Stimulated activated CD4-positive, alpha-beta T cell treated with anti-CD3 and anti-CD28 coated beads, TNF-alpha, amount 100 ng/mL, for 24 hours (primary cell): ENCODE measurements around the gene CST5.
"Not testable (repeated sequence)": the region's sequence is repeated elsewhere in the genome, so short reads cannot be mapped to it uniquely, and the experiment has no call there.

ENCODE experiments used
- DNase-seq, 3 experiments: peaks; one replicate each; pipeline ENCODE4 v3.0.0-alpha.2; 2020; ENCODE audit warnings: low read depth in 3 of 3

CST5 gene

DNA sequence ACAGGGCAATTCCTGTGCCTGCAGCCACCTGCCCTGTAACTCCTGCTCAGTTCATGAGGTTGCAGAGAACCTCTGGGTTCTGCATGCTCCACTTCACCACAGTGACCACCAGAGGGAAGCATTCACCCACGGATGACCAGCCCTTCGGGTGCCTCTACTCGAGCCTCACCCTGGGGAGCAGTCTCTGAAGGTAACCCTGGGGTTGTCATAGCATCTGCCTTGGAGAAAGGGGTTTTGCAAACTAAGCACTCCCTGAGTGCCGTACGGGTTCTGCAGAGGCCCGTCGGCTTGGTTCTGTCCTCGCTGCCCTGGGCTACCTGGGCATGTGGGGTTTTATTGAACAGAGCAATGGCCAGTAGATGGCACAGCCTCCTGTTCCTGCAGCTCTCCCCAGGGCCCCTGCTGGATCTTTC is 10.2 kb upstream of the CST5 start:
- peak; percentile 11 to 50 (median 41) for DNase-seq

DNA sequence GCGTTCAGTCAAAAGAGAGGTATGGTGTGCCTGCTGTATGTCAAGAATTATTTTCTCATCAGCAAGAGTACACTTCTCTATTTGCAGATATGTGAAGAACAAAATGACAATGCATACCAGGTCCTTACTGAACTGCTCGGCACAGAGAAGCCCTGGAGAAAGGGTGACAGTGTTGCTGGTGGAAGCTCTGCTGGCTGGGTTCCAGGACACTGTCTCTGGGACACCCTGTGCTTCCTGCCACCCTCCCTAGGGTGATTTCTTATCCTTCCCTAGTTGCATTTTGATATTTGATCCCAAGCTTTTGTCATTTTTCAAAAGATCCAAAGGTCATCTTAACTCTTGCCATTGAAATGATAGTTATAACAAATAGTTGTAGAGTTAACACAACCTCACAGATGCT is 8.3 kb upstream of the CST5 start:
- DNase-seq = no peak

DNA sequence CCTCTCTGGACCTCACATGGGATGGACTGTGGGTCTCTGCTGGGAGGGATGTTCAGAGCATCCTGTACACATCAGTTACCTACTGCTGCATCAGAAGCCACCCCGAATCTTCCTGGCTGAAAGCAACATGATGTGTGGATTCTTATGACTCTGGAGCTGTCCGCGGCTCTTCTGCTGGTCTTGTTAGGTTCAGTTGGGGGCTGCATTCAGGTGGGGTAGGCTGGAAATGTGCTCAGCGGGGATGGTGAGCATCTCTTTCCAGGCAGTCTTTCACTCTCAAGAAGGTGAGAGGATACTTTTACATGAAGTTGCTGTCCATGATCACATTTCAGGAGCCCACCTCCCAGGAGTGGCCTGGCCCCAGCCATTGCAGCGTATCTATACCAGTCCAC is 5.2 kb upstream of the CST5 start:
- DNase-seq = no peak

DNA sequence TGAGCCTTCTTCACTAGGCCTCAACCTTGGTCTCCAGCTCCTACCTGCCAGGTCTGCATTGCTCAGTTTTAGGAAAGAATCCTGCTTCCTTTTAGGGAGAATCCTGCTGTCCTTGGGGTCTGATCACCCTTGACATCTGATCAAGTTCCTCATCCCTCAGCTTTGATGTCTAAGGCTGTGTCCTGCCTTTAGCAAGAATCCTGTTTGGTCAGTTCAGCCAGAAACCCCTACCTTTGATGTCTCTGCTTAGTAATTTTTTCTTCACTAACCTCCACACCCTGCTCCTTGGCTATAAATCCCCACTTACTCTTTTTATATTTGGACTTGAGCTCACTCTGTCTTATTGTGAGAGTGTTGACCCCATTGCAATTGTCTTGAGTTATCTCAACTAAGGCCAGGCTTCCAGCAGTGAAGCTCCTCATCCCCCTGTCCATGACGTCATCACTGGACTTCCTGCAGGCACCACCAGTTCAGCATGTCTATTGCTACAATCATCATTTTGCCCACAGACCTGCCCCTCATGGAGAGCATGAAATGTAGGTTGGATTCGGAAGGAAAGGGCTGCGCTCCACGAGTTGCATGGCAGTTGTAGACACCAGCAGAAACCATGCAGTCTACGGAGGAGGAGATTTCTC is 4.7 kb upstream of the CST5 start:
- DNase-seq = no peak

DNA sequence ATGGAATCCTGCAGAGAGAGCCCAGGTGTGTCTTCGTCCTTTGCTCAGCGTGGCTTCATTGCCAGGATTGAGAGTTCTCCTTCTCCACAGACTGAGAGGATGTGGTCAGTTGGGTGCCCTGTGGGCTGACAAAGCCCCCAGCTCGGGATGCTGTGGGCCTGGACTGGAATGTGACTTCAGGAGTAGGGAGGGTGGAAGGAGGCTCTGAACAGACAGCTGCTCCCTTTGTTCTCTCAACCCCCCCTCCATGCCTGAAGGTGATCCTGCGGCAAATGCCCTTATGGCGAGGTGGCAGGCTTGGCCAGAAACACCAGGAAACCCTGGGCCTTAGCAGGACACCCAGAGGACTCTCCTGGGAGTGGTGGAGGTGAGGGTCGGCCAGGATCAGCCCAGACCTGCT is 1.8 kb upstream of the CST5 start:
- DNase-seq = no peak

DNA sequence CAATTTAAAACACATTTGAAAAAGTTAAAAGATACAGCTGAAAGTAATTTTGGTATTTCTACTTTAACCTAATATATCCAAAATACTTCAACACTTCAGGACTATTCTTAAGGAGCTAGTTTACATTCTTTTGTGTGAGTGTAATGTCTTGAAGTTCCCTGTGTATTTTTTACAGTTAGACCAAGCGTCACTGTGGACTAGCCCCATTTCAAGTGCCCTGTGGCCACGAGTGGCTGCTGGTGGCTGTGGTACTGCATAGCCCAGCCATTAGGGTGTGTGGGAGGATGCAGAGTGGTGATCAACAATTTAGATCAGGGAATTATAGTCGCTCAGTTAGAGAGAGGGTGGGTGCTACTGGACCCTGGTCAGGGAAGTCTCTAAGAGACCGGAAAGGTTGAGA is 869 bp upstream of the CST5 start:
- no peak for DNase-seq

DNA sequence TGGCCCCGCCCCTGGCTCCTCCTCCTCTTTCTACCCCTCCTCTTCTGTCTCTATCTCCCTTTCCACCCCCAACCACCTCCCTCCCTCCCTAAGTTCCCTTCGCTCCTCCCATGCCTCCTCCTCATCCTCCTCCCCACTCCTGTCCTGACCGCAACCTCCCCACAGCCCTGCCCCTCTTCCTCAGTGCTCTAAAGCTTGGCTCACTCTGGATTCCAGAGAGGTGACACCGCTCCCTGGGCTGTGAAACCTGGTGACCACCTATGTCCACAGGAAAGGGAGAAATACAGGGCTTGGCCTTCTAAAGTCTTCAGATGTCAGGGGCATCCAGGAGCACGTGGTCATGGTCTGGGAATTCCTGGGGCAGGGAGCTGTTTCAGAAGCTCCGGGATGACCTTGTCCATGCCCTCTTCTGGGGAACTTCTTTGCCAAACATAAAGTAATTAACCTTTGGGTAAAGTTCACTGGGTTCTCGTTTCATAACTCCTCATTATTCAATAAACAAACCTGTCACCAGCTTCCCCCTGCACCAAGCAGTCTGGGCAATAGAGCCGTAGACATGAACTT is 345 bp upstream of the CST5 start:
- no peak for DNase-seq

DNA sequence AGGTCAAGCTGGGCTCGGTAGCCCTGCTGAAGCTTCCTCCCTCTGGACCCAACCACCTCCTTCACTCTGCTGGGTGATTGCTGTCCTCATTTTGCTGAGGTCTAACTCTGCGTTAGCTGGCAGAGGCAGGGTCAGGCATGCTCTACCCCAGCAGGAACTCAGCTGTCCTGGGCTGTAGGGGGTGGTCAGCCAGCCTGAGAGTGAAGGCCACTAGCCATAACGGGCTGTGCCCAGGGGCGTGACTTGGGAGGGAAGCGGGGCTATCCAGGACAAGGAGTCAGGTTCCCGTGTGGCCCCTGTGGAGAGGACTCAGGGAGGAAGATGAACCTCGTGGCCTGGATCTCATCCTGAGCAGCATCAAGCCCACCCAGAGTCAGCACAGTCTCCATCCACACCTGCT is 761 bp downstream of the CST5 start:
- DNase-seq = no peak

DNA sequence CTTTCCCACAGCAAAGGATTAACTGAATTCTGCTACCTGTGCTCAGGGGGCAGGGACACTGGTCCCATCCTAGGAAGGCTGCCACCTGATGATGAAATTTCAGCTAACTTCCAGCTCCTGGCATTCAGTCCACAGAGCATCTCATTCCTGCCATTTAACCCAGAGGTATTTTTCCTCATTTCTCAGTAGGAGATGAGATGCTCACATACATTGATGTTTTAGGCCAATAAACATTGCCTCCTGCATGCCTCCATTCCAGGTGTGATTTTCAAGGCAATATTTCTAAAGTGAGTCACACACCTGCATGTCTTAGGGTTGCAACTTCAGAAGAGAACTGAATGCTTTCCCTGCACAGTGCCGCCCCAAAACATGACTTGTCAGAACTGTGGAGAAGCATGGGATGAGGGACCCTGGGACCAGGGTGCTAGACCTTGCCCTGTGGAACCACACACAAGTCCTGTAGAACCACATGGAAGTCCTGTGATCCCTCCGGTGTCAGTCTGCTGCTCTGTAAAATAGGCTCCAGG is 1.5 kb downstream of the CST5 start:
- not testable (repeated sequence) for DNase-seq

DNA sequence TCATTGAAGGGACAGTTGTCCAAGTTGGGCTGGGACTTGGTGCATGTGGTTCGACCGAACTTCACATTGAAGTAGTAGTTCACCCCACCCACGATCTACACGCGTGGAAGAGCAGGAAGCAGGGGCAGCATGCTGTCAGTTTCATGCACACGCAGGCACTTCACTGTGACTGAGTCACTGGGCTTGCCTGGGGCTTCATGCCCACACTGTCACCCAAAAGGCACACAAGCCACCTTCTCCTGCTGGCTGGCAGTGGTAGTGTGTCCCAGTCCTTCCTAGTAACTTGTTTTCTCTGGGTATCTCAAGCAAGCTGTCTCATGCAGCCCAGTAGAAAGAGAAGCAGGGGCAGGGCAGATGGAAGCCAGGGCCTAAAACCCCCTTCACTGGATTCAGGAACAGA is 2.0 kb downstream of the CST5 start:
- no peak for DNase-seq

DNA sequence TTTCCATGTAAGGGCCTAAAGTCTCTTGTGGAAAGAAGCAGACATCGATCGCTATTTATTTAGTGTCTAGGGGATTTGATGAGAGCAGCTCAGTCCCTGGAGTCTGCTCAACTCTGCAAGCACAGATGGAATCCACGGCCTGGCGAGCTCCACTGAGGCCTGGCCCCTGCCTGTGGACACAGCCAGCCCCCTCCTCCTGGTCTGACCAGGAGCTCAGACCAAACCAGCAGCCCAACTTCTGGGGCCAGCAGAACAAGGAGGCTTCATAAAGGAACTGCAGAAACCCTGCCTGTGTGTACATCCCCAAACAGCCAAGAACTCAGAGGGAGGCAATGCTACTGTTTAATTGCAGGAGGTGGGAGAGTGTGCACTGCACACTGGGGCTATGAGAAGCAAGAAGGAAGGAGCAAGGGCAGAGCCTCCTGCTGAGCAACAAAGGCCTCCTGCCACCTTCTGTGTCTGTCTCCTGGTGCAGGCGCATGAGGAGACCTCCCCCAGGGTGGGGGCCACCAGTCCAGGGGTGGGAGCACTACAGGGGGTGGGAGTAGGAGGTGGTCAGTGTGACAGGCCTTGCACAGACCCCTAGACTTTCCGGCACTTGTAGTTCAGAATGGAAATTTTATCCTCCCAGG is 3.8 kb downstream of the CST5 start:
- DNase-seq = no peak

DNA sequence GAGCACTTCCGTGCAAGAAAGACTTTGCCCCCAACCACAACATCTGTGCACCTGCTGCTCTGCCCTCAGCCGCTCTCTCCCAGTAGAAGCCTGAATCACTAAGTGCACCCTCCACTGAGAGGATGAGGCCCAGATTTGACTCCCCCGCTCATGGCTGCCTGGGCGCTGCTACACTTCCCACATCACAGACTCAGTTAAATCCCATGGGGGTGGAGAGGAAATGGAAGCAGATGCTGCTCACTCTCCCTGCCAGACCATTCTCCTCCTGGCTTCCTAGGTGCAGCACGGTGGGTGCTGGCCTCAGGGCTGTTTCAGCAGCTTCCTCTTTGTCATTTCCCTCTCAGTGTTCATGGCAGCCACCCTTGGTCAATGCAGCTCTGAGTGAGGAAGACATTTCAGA is 4.8 kb downstream of the CST5 start:
- no peak for DNase-seq

DNA sequence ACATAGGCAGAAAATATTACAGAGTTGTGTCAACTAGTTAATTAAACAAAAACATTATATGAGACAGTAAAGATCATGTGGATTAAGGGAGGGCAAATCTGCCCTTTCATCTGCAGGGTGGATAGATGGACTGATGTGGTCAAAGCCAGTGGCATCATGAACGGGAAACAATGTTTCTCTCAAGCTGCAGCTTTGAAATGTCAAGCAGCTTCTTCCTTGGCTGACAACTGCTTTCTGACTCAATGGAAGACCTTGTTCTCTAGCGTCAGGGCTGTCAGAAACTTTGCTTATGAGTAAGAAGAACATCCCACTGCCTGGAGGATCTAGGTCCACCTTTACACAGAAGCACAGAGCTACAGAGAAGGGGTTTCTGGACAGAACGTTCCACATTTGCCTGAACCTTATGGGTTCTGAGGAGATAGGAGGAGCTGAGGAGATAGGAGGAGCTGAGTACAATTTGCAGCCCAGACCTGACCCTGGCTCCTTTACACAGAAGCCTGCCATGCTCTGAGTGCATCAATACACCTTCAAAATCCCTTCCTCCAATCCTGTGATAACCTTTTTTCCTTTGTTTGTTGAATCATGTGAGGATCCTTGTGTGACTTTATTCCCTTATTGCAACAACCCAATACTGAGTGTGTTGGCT is 6.1 kb downstream of the CST5 start:
- no peak for DNase-seq

DNA sequence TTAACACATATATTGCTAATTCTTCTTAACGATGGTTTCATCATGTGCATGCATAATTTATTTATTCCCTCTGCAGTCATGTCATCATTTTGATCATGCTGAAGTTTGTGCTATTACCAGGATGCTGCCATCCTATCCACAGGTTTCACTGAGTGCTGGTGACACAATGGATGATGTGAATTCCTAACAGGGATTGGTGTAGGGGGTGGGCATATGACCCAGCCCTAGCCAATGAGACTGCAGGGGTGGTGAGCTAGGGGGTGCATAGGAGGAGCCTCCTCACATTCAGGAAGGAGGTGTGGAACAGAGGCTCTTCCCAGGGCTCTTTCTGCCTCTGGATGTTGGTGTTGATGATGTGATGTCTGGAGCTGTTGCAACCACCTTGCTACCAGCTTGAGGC is 7.5 kb downstream of the CST5 start:
- DNase-seq = no peak

DNA sequence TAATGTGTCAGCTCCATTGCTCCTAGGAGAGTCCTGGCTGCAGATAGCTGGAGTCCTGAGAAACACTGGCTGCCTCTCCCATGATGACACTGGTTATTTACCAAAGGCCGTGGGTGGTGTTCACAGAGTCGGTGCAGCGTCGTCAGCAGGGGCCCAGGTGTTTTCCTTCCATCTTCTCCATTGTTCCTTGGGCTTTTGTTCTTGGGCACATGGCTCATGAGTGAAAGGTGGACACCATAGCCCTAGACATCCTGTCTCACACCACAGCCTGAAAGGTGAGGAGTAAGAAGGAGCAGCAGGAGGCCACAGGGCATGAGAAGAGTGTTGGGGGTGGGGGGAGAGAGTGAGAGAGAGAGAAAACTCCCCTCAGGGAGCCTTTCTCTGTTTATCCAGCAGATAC is 9.1 kb downstream of the CST5 start:
- no peak for DNase-seq

DNA sequence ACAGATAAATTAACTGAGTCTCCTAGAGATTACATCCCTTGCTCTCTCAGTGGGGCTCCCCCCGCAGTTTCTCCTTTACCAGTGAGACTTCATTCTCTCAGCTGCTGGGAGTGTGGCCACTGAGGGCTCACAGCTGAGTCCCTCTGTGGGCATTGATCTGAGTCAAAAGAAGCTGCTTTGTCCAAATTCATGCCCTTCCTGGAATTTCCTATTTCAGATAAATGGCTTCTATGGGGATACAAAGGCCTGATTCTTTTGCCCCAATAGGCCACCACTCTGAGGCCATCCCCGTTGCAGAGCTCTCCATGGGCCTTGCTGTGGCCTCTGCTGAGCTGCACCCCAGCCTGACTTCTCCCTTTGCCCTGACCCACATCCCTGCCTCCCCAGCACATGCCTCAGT is 10.0 kb downstream of the CST5 start:
- DNase-seq = no peak

DNA sequence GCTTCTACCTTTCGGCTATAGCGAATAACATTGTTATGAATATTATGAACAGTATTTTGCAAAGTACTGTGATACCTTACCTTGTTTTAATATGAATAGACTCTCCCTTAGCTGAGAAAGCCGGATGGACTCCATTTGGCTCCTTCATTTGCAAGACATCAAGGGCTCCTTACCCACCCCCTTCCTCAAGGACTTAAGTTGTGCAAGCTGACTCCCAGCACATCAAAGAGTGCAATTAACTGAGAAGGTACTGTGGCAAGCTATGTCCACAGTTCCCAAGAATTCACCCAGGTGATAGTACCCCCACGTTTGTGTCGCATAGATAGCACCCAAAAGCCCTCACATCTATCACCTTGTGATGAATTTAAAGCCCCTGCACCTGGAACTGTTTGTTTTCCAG is 11.2 kb downstream of the CST5 start:
- no peak for DNase-seq

DNA sequence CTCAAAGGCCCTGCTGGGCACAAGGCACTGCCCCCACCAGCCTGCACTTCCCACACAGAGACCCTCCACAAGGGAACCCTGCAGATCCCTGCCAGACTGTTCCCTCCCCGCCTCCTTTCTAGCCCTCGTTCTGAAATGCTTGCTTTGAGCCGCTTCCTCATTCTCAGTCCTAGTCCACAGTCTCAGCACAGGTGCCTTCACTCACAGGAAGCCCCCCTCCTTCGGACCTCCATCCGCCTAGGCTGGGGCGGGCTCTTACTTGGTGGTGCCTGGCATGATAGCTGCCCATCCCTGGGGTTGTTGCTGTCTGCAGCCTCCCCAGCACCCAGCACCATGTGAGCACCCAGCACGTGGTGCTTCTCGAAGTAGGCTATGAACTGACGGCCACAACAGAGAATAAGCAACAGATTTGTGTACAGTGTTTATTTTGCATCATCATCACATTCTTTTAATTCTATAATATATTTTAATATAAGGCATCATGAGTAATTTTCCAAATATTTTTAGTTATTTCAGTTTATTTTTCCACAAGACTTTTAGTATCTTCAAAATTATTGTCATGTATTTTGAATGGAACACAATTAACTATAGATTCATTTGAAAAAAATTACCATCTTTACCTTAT is 12.3 kb downstream of the CST5 start:
- DNase-seq = no peak

DNA sequence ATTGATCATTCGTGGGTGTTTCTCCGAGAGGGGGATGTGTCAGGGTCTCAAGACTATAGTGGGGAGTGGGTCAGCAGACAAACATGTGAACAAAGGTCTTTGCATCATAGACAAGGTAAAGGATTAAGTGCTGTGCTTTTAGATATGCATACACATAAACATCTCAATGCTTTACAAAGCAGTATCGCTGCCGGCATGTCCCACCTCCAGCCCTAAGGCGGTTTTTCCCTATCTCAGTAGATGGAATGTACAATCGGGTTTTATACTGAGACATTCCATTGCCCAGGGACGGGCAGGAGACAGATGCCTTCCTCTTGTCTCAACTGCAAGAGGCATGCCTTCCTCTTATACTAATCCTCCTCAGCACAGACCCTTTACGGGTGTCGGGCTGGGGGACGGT is 18.8 kb downstream of the CST5 start:
- DNase-seq = not testable (repeated sequence)

DNA sequence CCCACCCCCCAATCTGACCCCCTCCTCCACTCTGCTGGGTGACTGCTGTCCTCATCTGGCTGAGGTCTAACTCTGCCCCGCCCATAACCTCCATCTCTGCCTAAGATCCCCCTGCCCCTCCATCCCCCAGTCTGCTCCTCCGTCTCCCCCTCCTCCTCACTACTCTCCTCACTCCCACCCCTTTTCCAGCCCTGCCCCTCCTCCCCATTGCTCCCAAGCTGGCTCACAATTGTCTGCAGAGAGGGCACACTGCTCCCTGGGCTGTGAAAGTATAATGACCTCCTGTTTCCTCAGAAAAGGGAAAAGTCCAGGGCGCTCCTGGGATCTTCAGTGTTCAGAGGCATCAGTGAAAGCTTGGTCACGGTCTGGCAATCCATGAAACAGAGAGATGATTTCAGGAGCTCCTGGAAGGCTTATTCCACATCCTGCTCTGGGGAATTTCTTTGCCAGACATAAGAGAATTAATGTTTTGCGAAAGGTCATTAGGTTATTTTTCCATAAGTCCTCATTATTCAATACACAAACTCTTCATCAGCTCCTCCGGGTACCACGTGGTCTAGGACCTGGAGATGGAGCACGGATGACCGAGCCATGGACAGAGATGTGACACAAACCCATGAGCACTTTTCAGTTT is 21.5 kb downstream of the CST5 start:
- DNase-seq = no peak

DNA sequence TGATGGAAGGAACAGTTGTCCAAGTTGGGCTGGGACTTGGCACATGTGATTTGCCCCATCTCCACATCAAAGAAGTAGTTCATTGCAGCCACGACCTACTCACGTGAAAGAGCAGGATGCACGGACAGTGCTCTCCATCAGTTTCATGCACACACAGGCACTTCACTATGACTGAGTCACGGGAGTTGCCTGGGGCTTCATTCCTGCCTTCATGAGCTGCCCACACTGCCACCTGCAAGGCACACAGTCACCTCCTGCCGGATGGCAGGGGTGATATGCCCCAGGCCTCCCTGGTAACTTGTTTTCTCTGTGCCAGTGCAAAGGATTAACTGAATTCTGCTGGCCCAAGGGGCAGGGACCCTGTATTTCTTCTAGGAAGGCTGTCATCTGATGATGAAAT is 22.8 kb downstream of the CST5 start:
- no peak for DNase-seq

DNA sequence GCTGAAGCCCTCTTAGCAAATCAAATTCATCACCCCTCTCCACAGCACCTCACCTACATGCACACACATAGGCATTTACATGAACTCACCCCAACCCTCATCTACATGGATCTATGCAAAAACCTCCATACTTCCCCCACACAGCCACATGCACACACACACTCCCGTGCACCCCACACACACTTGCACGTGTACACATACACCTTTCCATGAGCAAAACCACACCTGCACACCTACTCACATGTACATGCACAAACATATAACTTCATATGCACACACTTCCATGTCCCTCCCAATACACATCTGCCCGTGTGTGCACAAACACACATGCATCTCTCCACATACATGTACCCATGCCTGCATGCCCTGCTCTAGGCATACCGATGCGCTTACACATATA is 23.3 kb downstream of the CST5 start:
- DNase-seq = no peak
